Measurements from ENCODE around the gene KIF1A. TPM values are rescaled to one million over a fixed set of nuclear protein-coding genes. Genes with fewer than 3 reads are reported as not detected.

Gene KIF1A
- total RNA-seq, 1 donor = not detected

DNA sequence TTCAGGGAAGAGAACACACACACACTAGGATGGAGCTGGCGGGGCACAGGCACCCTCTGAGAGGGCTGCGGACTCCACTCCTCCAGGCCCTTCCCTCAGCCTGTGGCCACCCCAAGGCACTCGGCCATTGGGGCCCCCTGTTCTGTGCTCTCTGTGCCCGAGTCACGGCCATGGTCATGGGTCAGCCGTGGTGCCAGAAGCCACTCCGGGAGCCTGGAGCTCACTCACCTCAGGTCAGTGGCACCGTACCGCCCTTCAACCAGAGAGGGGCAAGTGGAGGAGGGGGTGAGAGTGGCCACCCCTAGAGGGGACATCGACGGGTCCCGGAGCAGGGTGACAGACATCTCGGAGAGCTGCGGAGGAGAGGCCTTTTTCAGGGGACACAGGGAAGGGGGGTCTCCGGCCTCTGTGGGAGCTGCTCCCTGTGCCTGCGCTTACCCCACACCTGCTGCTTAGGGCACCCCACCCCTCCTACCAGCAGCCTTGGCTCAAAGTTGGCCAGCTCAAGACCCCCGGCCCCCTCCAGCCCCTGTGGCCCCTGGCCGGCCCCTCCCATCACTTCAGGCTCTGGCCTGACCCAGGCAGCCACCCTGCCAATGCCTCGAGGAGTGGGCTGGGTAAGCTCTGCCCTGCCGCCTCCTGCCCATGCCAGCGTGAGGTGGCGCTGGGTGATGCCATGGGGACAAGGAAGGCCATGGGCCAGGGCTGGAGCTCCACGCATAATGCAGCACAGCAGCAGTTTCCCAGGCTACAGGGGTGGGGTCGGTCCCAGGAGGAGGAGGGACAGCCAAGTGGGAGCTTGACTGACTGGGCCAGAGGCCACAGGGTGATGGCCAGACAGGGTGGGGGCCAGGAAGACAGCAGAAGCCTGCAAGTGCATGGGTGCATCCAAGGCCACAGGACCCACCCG lies 99.1 kb downstream of the KIF1A start:
- H3K4me3 ChIP-seq (ENCODE audit: low read depth, low read length) = no peak overlapping the region
- no peak for DNase-seq (ENCODE audit: low read depth)
- TF ChIP-seq, protein P1, sequence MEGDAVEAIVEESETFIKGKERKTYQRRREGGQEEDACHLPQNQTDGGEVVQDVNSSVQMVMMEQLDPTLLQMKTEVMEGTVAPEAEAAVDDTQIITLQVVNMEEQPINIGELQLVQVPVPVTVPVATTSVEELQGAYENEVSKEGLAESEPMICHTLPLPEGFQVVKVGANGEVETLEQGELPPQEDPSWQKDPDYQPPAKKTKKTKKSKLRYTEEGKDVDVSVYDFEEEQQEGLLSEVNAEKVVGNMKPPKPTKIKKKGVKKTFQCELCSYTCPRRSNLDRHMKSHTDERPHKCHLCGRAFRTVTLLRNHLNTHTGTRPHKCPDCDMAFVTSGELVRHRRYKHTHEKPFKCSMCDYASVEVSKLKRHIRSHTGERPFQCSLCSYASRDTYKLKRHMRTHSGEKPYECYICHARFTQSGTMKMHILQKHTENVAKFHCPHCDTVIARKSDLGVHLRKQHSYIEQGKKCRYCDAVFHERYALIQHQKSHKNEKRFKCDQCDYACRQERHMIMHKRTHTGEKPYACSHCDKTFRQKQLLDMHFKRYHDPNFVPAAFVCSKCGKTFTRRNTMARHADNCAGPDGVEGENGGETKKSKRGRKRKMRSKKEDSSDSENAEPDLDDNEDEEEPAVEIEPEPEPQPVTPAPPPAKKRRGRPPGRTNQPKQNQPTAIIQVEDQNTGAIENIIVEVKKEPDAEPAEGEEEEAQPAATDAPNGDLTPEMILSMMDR (IDR thresholded peaks at IDR 0.05; ENCODE audit: insufficient read depth, low read depth, low read length) = no peak

DNA sequence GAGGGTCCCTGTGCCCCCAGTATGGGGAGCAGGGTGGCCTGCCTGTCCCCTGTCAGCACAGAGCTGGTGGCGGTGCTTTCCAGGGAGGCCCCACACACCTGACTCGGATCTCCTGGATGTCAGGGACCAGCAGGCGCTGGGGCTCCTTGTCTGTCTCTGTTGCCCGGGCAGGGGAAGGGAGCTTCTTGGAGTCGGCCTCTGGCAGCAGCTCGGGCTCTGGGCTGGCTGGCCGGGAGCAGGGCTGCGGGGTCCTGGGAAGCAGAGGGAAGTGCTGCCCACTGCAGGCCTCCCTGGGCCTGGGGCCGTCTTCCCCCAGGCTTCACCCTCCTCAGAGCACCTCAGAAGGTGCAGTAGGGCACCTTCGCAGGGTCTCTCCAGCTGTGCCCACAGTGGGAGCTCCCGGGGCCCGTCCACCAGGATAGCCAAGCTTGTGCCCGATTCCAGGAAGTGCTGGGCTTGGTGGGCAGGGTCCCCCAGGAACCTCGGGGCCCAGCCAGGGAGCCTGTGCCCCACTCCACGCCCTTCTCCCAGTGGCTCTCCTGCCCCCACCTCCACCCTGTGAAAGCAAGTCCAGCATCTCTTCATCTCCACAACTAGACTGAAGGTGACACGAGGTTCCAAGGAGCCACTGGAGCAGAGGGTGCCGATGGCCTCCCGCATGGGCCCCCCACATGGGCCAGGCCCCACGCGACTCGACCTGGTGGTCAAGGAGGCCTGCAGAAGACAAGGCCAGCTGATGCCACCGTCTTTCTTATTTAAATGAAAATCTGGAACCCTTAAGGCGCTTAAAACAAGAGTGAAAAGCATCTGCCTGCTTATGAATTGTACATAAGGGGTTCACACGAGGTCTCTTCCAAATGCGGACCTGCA lies 100.1 kb downstream of the KIF1A start:
- H3K4me3 ChIP-seq (ENCODE audit: low read depth, low read length) = no peak overlapping the region
- TF ChIP-seq, protein P1 (IDR thresholded peaks at IDR 0.05; ENCODE audit: insufficient read depth, low read depth, low read length) = no peak
- no peak for DNase-seq (ENCODE audit: low read depth)

DNA sequence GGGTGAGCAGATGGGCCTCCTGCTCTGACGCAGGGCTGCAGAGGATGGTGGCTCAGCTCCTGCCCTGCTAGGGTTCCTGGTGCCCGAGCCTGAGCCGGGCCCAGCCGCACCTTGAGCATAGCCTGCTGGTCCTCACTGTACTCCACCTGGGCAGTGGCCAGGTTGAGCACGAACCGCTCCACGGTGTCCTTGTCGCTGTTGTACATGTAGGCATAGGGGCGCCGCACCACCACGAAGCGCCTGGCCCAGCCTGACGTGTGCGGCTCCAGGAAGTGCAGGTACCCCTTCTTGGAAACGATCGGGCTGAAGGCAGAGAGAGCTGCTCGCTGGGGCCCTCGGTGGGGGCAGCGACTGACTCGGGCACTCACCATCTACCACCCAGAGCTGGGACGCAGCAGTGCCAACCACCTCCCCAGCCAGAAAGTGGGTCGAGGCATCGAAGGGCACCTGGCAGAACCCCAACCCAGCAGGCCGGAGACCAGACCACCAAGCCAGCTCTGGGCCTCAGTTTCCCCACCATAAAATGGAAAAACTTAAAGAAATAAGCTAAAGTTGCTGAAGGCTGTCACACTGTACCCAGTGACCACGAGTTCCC lies 101.0 kb downstream of the KIF1A start:
- H3K4me3 ChIP-seq (ENCODE audit: low read depth, low read length) = no peak overlapping the region
- TF ChIP-seq, protein P1 (IDR thresholded peaks at IDR 0.05; ENCODE audit: insufficient read depth, low read depth, low read length) = no peak
- no peak for DNase-seq (ENCODE audit: low read depth)

DNA sequence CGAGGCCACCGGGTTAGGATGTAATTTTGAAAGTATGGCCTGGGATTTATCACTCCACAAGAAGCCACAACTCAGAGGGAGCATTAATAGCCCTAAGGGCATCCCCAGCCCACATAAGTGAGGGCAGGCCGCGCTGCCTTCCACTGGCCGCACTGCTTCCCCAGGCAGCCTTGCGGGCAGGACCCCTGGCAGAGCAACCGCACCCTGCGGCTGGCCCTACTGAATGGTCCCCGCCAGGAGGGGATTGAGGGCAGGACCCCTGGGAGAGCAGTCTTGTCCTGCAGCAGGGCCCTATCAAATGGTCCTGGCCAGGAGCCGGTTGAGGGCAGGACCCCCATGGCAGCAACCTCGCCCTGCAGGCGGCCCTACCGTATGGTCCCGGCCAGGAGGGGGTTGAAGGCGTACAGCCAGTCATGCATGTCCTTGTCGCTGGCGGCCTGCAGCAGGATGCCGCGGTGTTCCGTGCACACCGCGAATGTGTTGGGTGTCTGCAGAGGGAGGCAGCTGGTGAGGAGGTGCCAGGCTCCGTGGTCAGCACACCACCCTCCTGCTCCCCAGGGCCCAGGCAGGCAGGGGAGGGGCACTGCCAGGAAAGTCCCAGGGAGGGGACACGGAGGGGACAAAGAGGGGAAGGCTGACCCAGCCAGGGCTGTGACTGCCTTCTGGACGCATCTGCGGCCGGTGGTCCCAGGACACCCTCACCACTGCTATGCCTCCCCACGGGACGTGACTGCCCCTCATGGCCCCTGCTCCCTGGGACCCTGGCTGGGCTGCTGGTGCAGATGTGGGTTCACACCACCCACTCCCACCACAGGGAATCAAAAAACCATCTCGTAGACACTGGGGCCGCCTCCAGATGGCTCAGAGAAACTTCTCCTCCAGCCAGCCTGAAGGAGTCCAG lies 102.1 kb downstream of the KIF1A start:
- TF ChIP-seq, protein P1 (IDR thresholded peaks at IDR 0.05; ENCODE audit: insufficient read depth, low read depth, low read length) = no peak
- DNase-seq (ENCODE audit: low read depth) = no peak
- H3K4me3 ChIP-seq (ENCODE audit: low read depth, low read length) = no peak overlapping the region

DNA sequence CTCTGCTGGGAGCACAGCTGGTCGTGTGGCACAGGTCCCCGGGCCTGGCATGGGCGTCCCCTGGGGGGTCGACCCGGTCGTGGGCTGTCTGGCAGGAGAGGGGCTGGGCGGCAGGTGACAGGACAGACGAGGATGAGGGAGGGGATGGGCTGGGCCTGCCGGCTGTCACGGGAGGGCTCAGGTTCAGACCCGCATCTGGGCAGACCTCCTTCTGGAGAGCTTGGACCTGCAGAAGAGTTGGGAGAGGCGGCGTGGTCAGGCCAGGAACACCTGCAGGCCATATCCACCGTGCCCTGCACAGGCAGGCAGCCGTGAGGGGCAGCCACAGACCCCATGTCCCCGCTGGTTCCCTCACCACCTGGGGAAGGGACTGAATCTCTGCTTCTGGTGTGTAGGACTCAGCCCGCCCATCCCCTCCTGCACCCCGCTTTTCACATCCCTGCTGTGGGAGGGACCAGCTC lies 102.8 kb downstream of the KIF1A start:
- H3K4me3 ChIP-seq (ENCODE audit: low read depth, low read length) = no peak overlapping the region
- TF ChIP-seq, protein P1 (IDR thresholded peaks at IDR 0.05; ENCODE audit: insufficient read depth, low read depth, low read length) = no peak
- no peak for DNase-seq (ENCODE audit: low read depth)
